ENCODE measurements around the gene LRSAM1.
"Not testable (repeated sequence)": the region's sequence is repeated elsewhere in the genome, so short reads cannot be mapped to it uniquely, and the experiment has no call there.

The LRSAM1 gene

DNA sequence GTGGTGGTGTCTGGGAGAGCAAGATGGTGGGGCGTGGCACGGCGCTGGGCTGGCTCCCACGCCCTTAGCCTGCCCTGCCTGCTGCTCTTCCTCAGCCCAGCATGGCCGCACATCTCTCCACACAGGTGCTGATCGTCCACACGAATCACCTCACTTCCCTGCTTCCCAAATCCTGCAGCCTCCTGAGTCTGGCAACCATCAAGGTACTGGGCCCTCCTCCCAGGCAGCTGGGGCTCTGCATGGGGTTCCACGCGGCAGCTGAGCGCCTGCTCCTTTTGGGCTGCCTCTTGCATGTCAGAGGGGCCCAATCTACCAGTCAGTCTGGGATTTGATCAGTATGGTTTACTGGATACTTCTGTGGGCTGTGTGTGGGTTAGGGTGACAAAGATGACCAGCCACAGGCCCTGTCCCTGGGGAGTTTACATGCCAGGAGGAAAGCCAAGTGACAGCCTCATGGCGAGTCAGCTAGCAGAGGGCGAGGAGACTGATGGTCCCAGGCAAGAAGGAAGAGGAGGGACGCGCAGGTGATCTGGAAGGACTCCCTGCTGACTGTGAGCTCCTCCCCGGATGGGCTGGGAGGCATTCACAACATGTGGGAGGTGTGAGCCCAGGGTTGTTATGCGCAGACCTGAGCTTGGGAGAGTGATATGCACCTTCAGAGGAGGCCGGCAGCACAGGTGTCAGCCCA is 6.0 kb downstream of the LRSAM1 start:
- no peak for DNase-seq (ENCODE audit: low read depth in 2 of 2)

DNA sequence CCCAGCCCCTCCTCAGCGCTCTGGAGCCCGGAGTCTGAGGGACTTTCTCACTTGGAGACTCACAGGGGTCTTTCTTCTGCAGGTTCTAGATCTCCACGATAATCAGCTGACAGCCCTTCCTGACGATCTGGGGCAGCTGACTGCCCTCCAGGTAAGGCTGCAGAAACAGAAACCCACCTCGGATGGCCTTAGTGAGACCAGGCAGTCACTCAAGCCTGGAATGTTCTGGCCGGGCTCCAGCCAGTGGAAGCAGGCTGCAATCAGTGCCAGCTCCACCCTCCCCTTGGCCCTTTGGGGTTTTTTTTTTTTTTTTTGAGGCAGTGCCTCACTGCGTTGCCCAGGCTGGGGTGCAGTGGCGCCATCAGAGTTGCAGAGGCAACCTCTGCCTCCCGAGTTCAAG is 7.6 kb downstream of the LRSAM1 start:
- DNase-seq (ENCODE audit: low read depth in 2 of 2), result no peak

DNA sequence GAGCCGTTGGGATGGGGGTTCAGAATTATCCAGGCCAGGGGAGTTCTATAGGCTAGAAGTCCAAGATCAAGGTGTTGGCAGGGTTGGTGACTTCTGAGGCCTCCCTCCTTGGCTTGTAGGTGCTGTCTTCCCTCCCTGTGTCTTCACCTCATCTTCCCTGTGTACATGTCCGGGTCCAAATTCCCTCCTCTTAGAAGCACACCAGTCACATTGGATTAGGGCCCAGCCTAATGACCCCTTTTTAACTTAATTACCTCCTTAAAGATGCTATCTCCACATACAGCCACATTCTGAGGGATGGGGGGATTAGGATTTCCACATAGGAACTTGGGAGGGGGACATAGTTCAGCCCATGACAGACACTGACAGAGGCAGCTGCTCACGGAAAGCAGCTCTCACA is 12.1 kb downstream of the LRSAM1 start:
- DNase-seq (ENCODE audit: low read depth in 2 of 2), result no peak

DNA sequence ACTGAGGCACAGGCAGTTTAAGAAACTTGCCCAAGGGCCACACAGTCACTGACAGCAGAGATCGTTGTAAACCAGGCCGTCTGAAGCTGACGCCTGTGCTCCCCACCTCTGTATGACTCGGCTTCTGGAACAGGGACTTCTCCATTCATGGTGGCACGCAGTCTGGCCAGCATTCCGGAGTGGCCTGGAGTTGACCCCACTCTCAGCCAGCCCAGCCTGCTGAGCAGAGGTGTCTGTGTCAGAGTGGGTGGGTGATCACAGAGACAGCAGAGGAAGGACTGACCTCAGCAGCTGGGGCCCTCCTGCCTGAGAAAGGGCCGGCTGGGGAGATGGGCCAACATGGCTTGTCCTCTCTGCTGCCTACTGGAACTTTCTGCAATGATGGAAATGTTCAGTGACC is 12.6 kb downstream of the LRSAM1 start:
- DNase-seq (ENCODE audit: low read depth in 2 of 2), result no peak

DNA sequence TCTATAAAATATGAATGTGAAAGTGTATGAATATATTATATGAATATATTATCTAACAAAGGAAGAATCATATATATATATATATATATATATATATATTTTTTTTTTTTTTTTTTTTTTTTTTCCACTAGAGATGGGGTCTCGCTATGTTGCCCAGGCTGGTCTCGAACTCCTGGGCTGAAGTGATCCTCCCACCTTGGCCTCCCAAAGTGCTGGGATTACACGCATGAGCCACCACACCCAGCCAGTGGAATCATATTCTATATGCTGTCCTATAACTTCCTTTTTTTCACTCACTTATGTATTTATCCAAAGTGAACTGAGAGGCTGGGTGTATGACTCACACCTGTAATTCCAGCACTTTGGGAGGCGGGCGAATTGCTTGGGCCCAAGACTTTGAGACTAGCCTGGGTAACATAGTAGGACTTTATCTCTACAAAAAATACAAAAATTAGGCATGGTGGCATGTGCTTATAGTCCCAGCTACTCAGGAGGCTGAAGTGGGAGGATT is 15.2 kb downstream of the LRSAM1 start:
- not testable (repeated sequence) for DNase-seq (ENCODE audit: low read depth in 2 of 2)

DNA sequence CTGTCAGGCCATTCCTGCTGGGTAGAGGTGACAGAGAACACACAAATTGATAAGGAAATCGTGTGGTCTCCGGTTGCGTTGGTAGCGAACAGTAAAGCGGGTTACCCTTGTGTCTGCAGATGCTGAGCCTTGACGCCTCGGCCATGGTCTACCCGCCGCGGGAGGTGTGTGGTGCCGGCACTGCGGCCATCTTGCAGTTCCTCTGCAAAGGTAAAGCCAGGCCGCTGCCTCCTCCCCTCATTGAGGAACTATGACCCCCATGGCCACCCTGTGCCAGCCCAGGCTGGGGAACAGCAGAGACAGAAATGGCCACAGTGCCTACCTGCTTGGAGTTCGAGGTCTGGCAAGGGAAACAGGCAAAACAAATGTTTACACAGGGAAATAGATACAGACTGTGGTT is 16.3 kb downstream of the LRSAM1 start:
- no peak for DNase-seq (ENCODE audit: low read depth in 2 of 2)

DNA sequence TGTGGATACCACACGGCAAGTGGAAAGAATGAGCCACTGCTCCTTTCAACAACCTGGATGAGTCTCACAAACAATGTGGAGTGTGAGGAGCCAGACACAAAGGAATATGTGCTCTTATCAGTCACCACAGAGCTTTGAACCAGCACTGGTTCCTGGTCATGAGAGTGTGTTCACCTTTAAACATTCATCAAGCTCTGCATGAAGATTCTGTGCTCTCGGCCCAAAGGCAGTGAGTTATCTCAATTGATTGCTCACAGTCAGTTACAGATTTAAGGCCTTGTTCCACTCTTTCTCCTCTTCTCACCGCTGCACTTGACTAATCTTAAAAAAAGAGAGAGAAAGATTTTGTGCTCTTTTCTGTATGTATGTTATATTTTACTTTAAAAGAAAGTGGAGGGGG is 19.4 kb downstream of the LRSAM1 start:
- DNase-seq (ENCODE audit: low read depth in 2 of 2), result no peak

DNA sequence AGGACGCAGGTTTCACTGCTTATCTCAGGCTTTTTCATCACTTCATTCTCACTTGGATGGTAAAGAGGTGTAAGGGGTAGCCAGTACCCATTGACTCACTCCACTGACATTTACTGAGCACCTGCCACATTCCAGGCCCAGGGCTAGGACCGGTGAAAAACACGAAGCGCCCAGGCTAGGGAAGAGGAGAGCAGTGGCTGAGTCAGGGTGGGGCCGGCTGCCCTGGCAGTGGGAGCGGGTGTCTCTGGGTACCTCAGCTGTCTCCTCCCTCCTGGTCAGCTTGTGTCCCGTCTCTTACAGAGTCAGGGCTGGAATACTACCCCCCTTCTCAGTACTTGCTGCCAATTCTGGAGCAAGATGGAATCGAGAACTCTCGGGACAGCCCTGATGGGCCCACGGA is 22.2 kb downstream of the LRSAM1 start:
- DNase-seq (ENCODE audit: low read depth in 2 of 2), result no peak

DNA sequence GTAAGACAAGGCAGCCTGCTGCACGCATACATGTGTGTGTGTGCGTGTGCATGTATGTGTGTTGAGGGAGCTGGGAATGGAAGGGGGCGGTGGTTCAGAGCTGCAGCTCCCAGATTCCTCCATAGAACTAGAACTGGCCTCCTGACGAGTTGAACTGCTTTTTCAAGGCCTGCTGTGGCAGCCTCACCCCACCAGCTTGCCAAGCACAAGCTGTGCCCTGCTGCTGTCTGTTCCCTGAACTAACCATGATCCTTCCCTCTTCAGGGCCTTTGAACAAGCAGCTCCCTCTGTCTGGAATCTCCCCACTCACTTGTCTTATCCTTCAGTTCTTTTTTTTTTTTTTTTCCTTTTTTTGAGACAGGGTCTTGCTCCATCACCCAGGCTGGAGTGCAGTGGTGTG is 22.6 kb downstream of the LRSAM1 start:
- DNase-seq (ENCODE audit: low read depth in 2 of 2), result no peak

DNA sequence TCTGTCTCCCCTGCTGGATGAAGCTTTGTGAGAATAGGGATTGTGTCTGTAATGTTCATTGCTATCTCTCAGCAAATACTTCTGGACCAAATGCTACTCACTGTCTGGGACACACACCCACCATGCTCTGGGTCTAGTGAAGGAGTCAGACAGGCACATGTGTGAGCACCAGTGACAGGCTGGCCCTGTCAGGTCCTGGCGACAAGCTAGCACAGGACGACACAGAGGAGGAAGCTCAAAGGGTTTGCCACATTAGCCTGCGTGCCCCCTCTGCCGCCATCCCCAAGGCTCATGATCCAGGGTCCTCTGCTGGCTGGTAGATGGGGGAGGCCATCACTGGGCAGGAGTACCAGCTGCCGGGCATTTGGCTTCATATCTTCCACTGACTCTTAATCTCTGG is 23.3 kb downstream of the LRSAM1 start:
- DNase-seq (ENCODE audit: low read depth in 2 of 2), result no peak

DNA sequence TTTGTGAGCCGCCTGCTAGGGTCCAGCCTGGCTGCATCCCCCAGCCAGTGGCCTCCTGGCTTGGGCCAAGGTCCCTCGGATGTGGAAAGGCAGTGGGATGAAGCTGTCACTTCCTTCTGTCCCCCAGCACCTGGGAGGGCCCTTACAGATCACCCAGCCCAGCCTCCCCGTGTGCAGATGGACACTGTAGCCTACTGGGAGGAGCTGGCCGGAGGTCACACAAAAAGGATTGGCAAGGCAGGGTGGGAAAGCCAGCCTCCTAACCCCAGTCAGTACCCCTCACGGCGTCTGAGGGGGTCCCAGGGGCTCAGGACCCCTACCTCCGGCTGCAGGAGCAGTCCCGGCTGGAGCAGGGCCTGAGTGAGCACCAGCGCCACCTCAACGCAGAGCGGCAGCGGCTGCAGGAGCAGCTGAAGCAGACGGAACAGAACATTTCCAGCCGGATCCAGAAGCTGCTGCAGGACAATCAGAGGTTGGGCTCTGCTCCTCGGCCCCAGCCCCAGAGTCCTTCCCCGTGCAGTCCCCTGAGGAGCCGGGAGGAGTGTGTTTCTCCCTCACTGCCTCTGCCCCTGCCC is 28.3 kb downstream of the LRSAM1 start:
- DNase-seq (ENCODE audit: low read depth in 2 of 2), result no peak

DNA sequence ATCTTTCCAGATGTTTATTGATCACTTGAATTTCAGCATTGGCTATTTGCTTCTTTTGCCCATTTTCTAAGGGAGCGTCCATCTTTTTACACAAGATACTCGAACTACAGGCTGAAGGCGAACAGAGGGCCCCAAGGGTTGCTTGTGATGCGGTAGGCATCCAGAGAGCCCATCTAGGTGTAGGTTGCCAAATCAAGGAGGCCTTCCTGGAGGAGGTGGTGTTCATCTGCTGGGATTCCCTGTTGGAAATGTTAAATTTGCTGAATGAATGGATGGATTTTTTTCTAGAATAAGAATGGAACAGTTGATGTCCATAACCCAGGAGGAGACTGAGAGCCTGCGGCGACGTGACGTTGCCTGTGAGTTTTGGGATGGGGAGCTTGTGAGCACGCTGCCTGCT is 31.4 kb downstream of the LRSAM1 start:
- no peak for DNase-seq (ENCODE audit: low read depth in 2 of 2)

DNA sequence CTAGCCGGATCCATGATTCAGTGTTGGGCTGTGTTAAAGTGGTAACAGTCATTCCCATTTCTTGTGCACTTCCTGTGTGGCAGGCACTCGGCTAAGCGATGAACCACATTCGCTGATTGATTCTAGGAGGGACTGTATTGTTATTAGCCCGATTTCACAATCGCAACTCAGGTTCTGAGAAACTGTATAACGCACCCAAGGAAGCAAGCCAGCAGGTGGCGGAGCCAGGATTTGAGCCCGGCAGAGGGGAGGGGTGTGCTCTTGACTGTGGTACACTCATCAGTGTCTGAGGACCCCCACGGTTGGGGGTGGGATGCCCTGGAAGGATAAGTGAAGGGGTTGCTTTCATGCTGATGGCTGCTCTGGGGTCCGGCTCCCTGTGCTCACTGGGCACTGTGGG is 34.7 kb downstream of the LRSAM1 start:
- no peak for DNase-seq (ENCODE audit: low read depth in 2 of 2)

DNA sequence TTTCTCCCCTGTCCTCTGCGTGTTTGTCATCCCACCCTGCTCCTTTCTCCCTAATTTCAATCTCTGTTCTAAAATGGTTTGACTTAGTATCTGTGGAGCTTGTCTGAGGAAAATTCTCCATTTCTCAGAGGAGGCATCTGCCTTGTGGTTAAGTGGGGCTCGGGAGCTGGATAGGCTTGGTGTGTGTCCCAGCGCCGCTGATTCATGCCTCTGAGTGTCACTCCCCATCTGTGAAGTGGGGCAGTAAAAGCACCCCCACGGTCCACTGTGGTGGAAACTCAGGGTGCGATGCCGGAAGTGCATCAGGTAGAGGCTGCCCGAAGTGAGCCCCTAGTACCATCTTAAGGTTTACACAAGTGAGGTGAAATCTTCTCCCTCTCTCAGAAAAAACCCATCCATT is 37.6 kb downstream of the LRSAM1 start:
- DNase-seq (ENCODE audit: low read depth in 2 of 2), result no peak

DNA sequence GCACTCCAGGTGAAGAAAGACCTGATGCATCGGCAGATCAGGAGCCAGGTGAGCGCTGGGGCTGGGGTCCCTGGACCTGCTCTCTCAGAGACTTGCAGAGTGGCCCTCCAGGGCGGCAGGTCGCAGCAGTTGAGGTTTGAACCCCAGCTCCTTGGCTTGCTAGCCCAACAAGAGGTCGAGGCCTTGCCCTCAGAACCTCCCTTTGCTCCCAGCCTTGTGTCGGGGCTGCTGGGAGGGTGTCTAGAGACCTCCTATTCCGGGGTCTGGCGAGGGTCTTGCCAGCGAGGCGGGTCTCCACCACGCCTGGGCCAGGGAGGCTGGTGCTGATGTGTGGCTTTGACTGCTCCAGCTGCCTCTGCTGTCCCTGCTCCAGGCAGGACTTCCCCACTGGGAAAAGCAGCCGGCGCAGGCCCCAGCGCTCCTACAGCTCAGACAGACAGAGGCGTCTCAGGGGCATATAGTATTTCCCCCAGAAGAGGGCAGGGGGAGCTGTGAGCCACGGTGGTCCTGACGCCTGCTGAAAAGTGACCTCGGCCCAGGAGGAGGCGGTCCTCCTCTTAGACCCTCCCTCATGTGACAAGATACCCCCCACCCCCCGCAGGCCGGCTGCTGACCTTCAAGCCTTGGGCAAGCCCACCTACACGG is 38.3 kb downstream of the LRSAM1 start:
- no peak for DNase-seq (ENCODE audit: low read depth in 2 of 2)

DNA sequence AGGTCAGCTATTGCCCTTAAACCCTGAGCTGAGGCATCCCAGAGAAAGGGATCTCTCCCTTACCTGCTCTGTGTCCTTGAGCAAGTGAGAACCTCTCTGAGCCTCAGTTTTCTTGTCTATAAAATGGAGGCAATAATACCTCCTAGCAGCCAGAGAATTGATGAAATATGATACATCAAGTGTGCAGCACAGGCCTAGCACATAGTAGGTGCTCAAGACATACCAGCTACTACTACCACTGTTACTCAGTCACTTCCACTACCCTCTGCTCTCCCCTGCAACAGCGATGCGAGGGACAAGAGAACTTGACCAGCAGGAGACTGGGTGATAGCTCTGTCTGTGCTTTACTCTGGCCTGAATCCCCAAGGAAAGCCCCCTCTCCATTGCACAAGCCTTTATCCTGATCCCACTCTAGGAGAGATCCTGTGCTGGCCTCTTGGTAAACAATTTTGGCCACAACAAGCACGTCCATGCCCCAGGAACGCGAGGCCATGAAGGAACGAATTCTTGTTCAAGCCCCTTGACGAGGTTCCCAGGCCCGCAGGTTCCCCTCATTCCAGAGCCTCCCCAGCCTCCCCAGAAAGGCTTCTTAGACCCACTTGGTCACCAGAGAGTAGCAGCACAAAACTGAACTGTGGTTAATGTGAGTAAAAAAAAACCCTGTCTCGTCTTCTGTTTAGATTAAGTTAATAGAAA is 39.4 kb downstream of the LRSAM1 start:
- no peak for DNase-seq (ENCODE audit: low read depth in 2 of 2)

DNA sequence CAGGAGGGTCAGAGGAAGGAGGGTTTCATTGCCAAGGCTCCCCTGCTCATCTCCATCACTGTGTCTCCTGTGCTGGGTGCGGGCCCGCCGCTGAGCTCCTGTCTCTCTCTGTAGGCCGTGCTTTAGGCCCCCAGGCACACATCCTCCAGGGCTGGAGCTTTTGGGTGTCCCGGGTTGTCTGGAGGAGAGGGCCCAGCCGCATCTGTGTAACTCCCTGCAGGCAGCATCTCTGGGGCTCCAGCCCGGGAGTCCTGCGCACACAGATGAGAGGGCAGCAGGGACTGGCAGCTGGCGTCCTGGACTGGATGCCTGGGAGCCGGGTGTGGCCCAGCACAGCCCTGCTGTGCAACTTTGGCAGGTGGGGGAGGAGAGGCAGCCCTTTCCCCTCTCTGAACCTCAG is 40.2 kb downstream of the LRSAM1 start:
- DNase-seq (ENCODE audit: low read depth in 2 of 2), result no peak

DNA sequence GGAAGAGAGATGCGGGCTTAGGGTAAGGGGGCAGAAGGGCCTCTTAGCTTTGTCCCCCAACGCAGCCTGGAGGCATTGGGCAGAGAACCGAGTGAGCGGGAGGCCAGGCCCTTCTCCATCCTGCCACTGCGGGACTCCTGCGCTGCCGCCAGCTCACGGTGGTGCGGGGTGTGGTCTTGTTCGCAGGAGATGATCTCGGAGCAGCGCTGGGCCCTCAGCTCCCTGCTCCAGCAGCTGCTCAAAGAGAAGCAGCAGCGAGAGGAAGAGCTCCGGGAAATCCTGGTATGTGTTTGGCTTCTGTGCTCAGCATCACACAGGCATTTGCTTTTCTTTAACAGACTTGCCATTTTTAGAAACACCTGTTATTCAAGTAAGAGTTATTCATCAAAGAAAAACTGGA is 41.3 kb downstream of the LRSAM1 start:
- DNase-seq (ENCODE audit: low read depth in 2 of 2), result no peak

DNA sequence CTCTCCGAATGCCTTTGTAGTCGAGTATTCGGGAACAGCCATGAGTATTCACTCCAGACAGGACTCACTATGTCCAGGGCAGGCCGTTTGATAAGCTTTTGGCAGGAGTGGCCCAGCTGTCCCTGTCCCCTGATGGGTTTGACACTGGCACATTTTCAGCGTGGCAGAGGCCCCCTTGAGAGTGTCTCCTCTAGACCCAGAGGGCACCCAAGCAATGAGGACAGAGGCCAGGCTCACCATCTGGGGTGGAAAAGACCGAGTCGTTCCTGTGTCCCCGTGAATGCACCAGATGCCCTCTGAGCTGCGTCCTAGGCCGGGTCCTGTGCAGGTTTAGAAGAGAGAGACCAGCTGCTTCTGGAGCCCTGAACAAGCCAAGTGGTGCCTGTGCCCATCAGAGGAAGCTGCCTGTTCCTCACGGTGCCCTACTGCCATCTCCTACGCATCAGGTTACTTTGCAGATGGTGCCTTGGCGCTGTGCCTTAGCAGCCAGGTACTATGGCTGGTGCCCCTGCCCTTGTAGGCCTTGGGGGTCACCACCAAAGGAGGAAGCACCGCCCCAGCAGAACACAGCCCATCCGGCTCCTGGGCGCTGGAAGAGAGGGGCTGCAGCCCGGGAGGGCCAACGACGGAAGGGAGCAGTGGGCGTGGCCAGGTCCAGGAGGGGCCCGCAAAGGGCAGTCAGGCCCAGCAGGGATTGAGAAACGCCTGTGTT is 42.4 kb downstream of the LRSAM1 start:
- DNase-seq (ENCODE audit: low read depth in 2 of 2), result no peak

DNA sequence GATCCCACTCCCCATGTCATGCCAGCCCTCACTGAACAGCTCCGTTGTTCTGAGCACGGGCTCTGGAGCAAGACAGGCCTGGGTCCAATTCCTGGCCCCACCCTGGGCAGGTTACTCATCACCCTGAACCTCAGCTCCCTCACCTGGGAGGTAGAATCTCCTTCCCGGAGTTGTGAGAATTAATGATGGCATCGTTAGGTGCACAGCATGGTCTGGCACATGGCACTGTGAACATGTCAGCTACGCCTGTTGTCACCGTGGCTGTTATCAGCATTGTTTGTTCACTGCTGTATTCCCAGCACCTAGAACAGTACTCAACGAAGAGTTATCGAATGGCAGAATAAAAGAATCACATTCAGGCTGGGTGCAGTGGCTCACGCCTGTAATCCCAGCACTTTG is 43.0 kb downstream of the LRSAM1 start:
- DNase-seq (ENCODE audit: low read depth in 2 of 2), result no peak

DNA sequence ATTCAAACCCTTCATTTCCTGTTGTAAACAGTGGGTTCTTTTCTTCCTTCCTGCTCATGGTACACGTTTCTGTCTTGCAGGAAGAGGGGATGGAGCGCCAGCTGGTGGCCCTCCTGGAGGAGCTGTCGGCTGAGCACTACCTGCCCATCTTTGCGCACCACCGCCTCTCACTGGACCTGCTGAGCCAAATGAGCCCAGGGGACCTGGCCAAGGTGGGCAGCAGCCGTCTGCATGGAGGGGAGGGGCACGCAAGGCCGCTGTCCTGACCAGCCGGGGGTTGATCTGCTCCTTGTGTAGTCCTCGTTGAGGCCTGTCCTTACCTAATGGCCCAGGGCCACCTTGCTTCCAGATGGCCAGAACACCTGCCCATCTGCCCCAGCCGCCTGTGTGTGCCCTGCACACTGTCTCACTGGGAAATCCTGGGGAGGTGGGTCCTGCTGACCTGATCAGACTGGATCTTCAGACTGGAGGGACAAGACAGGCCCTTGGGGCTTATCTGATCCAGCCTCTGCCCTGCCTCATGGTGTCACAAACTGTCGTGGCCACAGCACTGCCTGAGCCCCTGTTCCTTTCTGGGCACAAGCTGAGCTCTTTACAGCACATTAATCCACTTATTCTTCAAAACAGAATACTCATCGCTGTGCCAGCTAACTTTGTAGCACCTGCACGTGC is 44.7 kb downstream of the LRSAM1 start:
- no peak for DNase-seq (ENCODE audit: low read depth in 2 of 2)

DNA sequence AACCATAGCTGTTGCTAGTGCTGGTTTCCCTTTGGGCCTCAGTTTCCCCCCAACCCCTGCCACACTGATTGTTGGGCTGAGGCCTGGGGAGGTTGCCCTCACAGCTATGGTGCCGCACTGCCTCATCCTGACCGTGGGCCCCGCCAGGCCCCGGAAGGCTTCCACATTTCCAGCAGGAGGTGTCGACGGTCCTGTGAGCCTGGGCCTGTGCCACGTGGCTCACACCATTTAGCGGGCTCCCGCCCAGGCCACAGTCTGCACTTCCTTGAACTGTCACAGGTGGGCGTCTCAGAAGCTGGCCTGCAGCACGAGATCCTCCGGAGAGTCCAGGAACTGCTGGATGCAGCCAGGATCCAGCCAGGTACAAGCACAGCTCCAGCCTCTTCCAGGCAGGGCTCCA is 45.7 kb downstream of the LRSAM1 start:
- no peak for DNase-seq (ENCODE audit: low read depth in 2 of 2)
